Tongue (tissue), 2 donors: ENCODE measurements around the gene NKTR. TPM values are rescaled to one million over a fixed set of nuclear protein-coding genes. Genes with fewer than 3 reads are reported as not detected.

Experiments used
- DNase-seq: peaks from one replicate; pipeline ENCODE4 v3.0.0-alpha.2; 2015
- total RNA-seq: library from RNA; depleted of rRNA; stranded (reverse); fragments of >200 nt; gene quantifications from one replicate; pipeline ENCODE4 v1.2.3, GENCODE V29; 2014

The NKTR gene
- total RNA-seq, 1 donor from 2014 or later = 182 TPM

DNA sequence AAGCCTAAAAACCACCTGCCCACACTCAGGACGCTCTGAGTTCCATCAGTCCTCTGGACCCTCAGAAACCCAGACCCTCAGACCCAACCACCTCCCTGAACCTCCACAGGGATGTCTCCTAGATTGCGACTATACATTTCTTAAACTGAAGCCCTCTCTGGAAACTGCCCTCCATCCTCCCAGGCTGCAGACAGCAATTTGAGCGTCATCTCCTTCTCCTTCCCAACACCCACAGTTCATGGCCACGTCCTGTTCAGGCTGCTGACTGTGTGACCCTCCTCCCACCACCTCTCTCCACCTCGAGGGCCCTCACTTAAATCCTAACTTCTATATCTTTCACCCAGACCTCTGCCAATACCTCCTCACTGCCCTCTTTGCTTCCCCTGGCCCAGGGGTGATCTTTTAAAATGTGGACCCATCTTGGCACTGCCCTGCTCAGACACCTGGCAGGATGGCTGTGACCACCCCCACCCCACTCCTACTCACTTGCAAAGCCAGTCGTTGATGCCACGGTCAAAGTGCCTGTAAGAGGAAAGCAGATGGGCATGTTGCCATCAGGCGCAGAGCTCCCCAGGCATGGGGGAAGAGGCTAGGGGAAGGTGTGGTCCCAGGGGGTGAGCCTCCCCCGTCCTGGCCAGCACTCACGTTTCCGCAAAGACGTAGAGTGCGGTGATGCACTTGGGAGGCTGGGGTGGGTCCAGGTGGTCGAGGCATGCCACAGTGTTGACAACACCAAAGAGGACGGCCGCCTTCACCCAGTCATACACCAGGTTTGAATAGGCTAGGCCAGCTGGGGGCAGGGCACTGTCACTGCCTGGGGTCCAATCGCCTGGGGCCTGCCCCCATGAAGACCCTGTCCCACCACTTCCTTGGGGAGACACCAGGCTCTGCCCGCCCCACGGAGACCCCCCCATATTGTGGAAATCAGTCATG, 96.1 kb downstream of the NKTR start:
- no peak for DNase-seq

DNA sequence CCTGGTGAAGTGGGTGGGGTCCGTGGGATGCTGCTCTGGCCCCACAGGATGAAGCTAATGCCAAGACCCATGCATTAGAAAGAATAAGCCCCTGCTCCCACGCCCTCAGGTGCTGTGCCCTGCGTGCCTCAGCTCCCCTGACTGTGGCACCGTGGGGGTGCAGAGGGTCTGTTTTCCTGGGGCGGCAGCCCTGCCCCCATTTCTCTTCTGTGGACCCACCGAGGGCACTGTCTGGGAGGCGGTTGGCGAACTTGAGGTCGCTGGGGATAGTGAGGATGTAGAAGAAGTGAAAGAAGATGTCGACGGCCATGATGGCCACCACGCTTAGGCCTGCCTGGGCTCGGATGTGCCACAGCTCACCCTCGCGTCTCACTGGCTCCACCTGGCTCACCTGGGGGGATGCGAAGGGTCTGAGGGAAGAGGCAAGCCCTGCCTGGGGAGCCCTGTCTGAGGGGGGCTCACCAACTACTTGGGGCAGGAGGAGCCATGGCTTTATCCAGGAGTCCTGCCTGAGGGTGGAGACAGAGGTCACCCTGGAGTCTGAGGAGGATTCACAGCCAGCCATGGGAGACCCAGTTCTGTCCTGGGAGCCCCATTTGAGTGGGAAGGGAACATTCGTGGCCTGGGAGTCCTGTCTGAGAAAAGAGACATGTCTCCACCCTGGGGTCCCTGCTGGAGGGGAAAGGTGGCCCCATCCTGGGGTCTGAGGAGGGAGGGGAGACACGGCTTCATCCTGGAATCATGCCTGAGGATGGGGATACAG, 97.0 kb downstream of the NKTR start:
- no peak for DNase-seq

Other genes starting within 250 kb of the NKTR start
- gene LYZL4, start 190.1 kb upstream of the NKTR start, total RNA-seq = not detected
- 18.7 TPM for gene VIPR1, start 98.0 kb upstream of the NKTR start, total RNA-seq
- gene SEC22C, start 18.7 kb upstream of the NKTR start, total RNA-seq = 45.5 TPM
- 16.3 TPM for gene SS18L2, start 9.8 kb upstream of the NKTR start, total RNA-seq
- gene ZBTB47, start 53.0 kb downstream of the NKTR start, total RNA-seq = 41.5 TPM
- 159 TPM for gene KLHL40, start 84.9 kb downstream of the NKTR start, total RNA-seq
- 51.8 TPM for gene HHATL, start 102.1 kb downstream of the NKTR start, total RNA-seq
- 1.1 TPM for gene CCDC13, start 172.6 kb downstream of the NKTR start, total RNA-seq
- 137 TPM for gene HIGD1A, start 203.8 kb downstream of the NKTR start, total RNA-seq
- 2.2 TPM for gene ACKR2, start 208.8 kb downstream of the NKTR start, total RNA-seq